ENCODE data around the gene LCK.

LCK gene

GRCh38 chr1:32221581-32221979 is 29.5 kb upstream of the LCK start:
- Histone ChIP-seq H3K4me3 (ENCODE audit: extremely low read depth, insufficient read depth, low read length, poor library complexity, severe bottlenecking) (peak overlapping the region; percentile 96), H3K9me3 (ENCODE audit: control insufficient read depth, low read length) (no peaks in the 10 kb centered on the region), H3K27ac (ENCODE audit: low read depth, low read length, severe bottlenecking) (peak overlapping the region; percentile 85), H3K4me1 (ENCODE audit: control insufficient read depth, insufficient read depth, low read length, poor library complexity, severe bottlenecking) (peaks cover 14% of the 10 kb centered on the region), H3K36me3 (ENCODE audit: control insufficient read depth, insufficient read depth, low read length) (peaks cover 58% of the 10 kb centered on the region)
- 4 to 5% methylated on average over 10 to 12 of the region's 13 CpGs for WGBS, 2 experiments (ENCODE audit: insufficient coverage in 2 of 2)

GRCh38 chr1:32221980-32222755 is 28.9 kb upstream of the LCK start, which contains the start of the genes EIF3I and TMEM234:
EIF3I (plus strand) TSS chr1:32222407; CDS start chr1:32222442, 35 bp downstream.
TMEM234 (minus strand) TSS chr1:32222353; CDS start chr1:32222322, 31 bp downstream.
- H3K4me3 ChIP-seq (ENCODE audit: extremely low read depth, insufficient read depth, low read length, poor library complexity, severe bottlenecking): peak within 1 kb of the TSS; percentile 96
- peaks cover 57% of the 10 kb centered on the region for H3K36me3 ChIP-seq (ENCODE audit: control insufficient read depth, insufficient read depth, low read length)
- peak within 1 kb of the TSS; percentile 85 for H3K27ac ChIP-seq (ENCODE audit: low read depth, low read length, severe bottlenecking)
- peaks cover 14% of the 10 kb centered on the region for H3K4me1 ChIP-seq (ENCODE audit: control insufficient read depth, insufficient read depth, low read length, poor library complexity, severe bottlenecking)
- H3K9me3 ChIP-seq (ENCODE audit: control insufficient read depth, low read length): no peaks in the 10 kb centered on the region
- WGBS, 2 experiments (ENCODE audit: insufficient coverage in 2 of 2): 0% methylated on average over 30 to 33 of the region's 46 CpGs

- Histone ChIP-seq H3K4me3 (ENCODE audit: extremely low read depth, insufficient read depth, low read length, poor library complexity, severe bottlenecking) (peak overlapping the region; percentile 2), H3K27ac (ENCODE audit: low read depth, low read length, severe bottlenecking) (no peak overlapping the region), H3K36me3 (ENCODE audit: control insufficient read depth, insufficient read depth, low read length) (peaks cover 65% of the 10 kb centered on the region), H3K9me3 (ENCODE audit: control insufficient read depth, low read length) (no peaks in the 10 kb centered on the region), H3K4me1 (ENCODE audit: control insufficient read depth, insufficient read depth, low read length, poor library complexity, severe bottlenecking) (peaks cover 14% of the 10 kb centered on the region)
- WGBS, 2 experiments (ENCODE audit: insufficient coverage in 2 of 2): 92 to 94% methylated on average over 3 of the region's 3 CpGs
These were observed 27.4 kb upstream of the LCK start for GRCh38 chr1:32223683-32224082.

GRCh38 chr1:32224285-32224684 is 26.8 kb upstream of the LCK start:
- 97 to 100% methylated on average over 2 to 3 of the region's 4 CpGs for WGBS, 2 experiments (ENCODE audit: insufficient coverage in 2 of 2)
- H3K36me3 ChIP-seq (ENCODE audit: control insufficient read depth, insufficient read depth, low read length): peaks cover 65% of the 10 kb centered on the region
- no peak overlapping the region for H3K4me3 ChIP-seq (ENCODE audit: extremely low read depth, insufficient read depth, low read length, poor library complexity, severe bottlenecking)
- peaks cover 14% of the 10 kb centered on the region for H3K4me1 ChIP-seq (ENCODE audit: control insufficient read depth, insufficient read depth, low read length, poor library complexity, severe bottlenecking)
- no peaks in the 10 kb centered on the region for H3K9me3 ChIP-seq (ENCODE audit: control insufficient read depth, low read length)
- no peak overlapping the region for H3K27ac ChIP-seq (ENCODE audit: low read depth, low read length, severe bottlenecking)

- peaks cover 80% of the 10 kb centered on the region for H3K36me3 ChIP-seq (ENCODE audit: control insufficient read depth, insufficient read depth, low read length)
- H3K4me3 ChIP-seq (ENCODE audit: extremely low read depth, insufficient read depth, low read length, poor library complexity, severe bottlenecking): no peak overlapping the region
- 80 to 100% methylated on average over 1 to 2 of the region's 3 CpGs for WGBS, 2 experiments (ENCODE audit: insufficient coverage in 2 of 2)
- H3K27ac ChIP-seq (ENCODE audit: low read depth, low read length, severe bottlenecking): no peak overlapping the region
- H3K9me3 ChIP-seq (ENCODE audit: control insufficient read depth, low read length): no peaks in the 10 kb centered on the region
- H3K4me1 ChIP-seq (ENCODE audit: control insufficient read depth, insufficient read depth, low read length, poor library complexity, severe bottlenecking): peaks cover under 1% of the 10 kb centered on the region
These were observed 22.3 kb upstream of the LCK start for GRCh38 chr1:32228771-32229170.

- 83 to 90% methylated on average over 4 to 5 of the region's 5 CpGs for WGBS, 2 experiments (ENCODE audit: insufficient coverage in 2 of 2)
- Histone ChIP-seq H3K9me3 (ENCODE audit: control insufficient read depth, low read length) (no peaks in the 10 kb centered on the region), H3K27ac (ENCODE audit: low read depth, low read length, severe bottlenecking) (no peak overlapping the region), H3K36me3 (ENCODE audit: control insufficient read depth, insufficient read depth, low read length) (peaks cover 61% of the 10 kb centered on the region), H3K4me1 (ENCODE audit: control insufficient read depth, insufficient read depth, low read length, poor library complexity, severe bottlenecking) (no peaks in the 10 kb centered on the region), H3K4me3 (ENCODE audit: extremely low read depth, insufficient read depth, low read length, poor library complexity, severe bottlenecking) (no peak overlapping the region)
These were observed 19.1 kb upstream of the LCK start for GRCh38 chr1:32231843-32232432.

- H3K36me3 ChIP-seq (ENCODE audit: control insufficient read depth, insufficient read depth, low read length): peaks cover 53% of the 10 kb centered on the region
- H3K4me1 ChIP-seq (ENCODE audit: control insufficient read depth, insufficient read depth, low read length, poor library complexity, severe bottlenecking): no peaks in the 10 kb centered on the region
- WGBS, 2 experiments (ENCODE audit: insufficient coverage in 2 of 2): 93 to 98% methylated on average over 6 to 7 of the region's 8 CpGs
- H3K9me3 ChIP-seq (ENCODE audit: control insufficient read depth, low read length): no peaks in the 10 kb centered on the region
- H3K4me3 ChIP-seq (ENCODE audit: extremely low read depth, insufficient read depth, low read length, poor library complexity, severe bottlenecking): no peak overlapping the region
- no peak overlapping the region for H3K27ac ChIP-seq (ENCODE audit: low read depth, low read length, severe bottlenecking)
These were observed 18.3 kb upstream of the LCK start for GRCh38 chr1:32232558-32233304.

GRCh38 chr1:32234792-32235191 is 16.3 kb upstream of the LCK start:
- Histone ChIP-seq H3K27ac (ENCODE audit: low read depth, low read length, severe bottlenecking) (no peak overlapping the region), H3K4me3 (ENCODE audit: extremely low read depth, insufficient read depth, low read length, poor library complexity, severe bottlenecking) (no peak overlapping the region), H3K9me3 (ENCODE audit: control insufficient read depth, low read length) (no peaks in the 10 kb centered on the region), H3K36me3 (ENCODE audit: control insufficient read depth, insufficient read depth, low read length) (peaks cover 37% of the 10 kb centered on the region), H3K4me1 (ENCODE audit: control insufficient read depth, insufficient read depth, low read length, poor library complexity, severe bottlenecking) (no peaks in the 10 kb centered on the region)
- 90 to 91% methylated on average over 4 to 7 of the region's 7 CpGs for WGBS, 2 experiments (ENCODE audit: insufficient coverage in 2 of 2)

GRCh38 chr1:32239337-32239736 is 11.7 kb upstream of the LCK start:
- 50 to 72% methylated on average over 2 of the region's 4 CpGs for WGBS, 2 experiments (ENCODE audit: insufficient coverage in 2 of 2)
- H3K4me3 ChIP-seq (ENCODE audit: extremely low read depth, insufficient read depth, low read length, poor library complexity, severe bottlenecking): no peak overlapping the region
- peaks cover 6% of the 10 kb centered on the region for H3K36me3 ChIP-seq (ENCODE audit: control insufficient read depth, insufficient read depth, low read length)
- H3K4me1 ChIP-seq (ENCODE audit: control insufficient read depth, insufficient read depth, low read length, poor library complexity, severe bottlenecking): peaks cover 13% of the 10 kb centered on the region
- H3K9me3 ChIP-seq (ENCODE audit: control insufficient read depth, low read length): no peaks in the 10 kb centered on the region
- H3K27ac ChIP-seq (ENCODE audit: low read depth, low read length, severe bottlenecking): no peak overlapping the region

GRCh38 chr1:32239790-32240139 is 11.3 kb upstream of the LCK start:
- peak overlapping the region; percentile 51 for H3K4me3 ChIP-seq (ENCODE audit: extremely low read depth, insufficient read depth, low read length, poor library complexity, severe bottlenecking)
- peak overlapping the region; percentile 23 for H3K27ac ChIP-seq (ENCODE audit: low read depth, low read length, severe bottlenecking)
- 9 to 15% methylated on average over 19 of the region's 20 CpGs for whole genome bisulfite sequencing, 2 experiments (ENCODE audit: insufficient coverage in 2 of 2)
- peaks cover 13% of the 10 kb centered on the region for H3K4me1 ChIP-seq (ENCODE audit: control insufficient read depth, insufficient read depth, low read length, poor library complexity, severe bottlenecking)
- no peaks in the 10 kb centered on the region for H3K9me3 ChIP-seq (ENCODE audit: control insufficient read depth, low read length)
- peaks cover 2% of the 10 kb centered on the region for H3K36me3 ChIP-seq (ENCODE audit: control insufficient read depth, insufficient read depth, low read length)
